CD4-positive, alpha-beta T cell treated with Interleukin-4 for 1 hour (primary cell): ENCODE data around the gene TMEM132A.
"Not testable (repeated sequence)": the region's sequence is repeated elsewhere in the genome, so short reads cannot be mapped to it uniquely, and the experiment has no call there.

Experiments
- DNase-seq, 2 donors: peaks; one replicate each; pipeline ENCODE4 v3.0.0-alpha.2; 2020 to 2022

The TMEM132A gene

GRCh38 chr11:60966890-60967289 is 42.6 kb downstream of the TMEM132A start:
- no peak for DNase-seq

GRCh38 chr11:60968223-60968622 is 44.0 kb downstream of the TMEM132A start:
- DNase-seq = no peak

- peak; percentile 83 to 85 for DNase-seq
These were observed 46.1 kb downstream of the TMEM132A start for GRCh38 chr11:60970369-60970774.

GRCh38 chr11:60970890-60971289 is 46.6 kb downstream of the TMEM132A start:
- DNase-seq = no peak

GRCh38 chr11:60971520-60971919 is 47.3 kb downstream of the TMEM132A start, which contains the start of gene CD6:
TSS of gene CD6 (plus strand) at chr11:60971680. CDS start at chr11:60971866, 186 bp downstream.
- peak; percentile 72 to 77 for DNase-seq

GRCh38 chr11:60972182-60973030 is 48.1 kb downstream of the TMEM132A start:
- peak in 1 of 2 donors; percentile 49 for DNase-seq

- no peak for DNase-seq
These were observed 49.4 kb downstream of the TMEM132A start for GRCh38 chr11:60973699-60974098.

- not testable (repeated sequence) for DNase-seq
These were observed 50.1 kb downstream of the TMEM132A start for GRCh38 chr11:60974316-60974715.

GRCh38 chr11:60974726-60975125 is 50.5 kb downstream of the TMEM132A start:
- no peak for DNase-seq

- DNase-seq = no peak
These were observed 53.0 kb downstream of the TMEM132A start for GRCh38 chr11:60977224-60977623.

GRCh38 chr11:60977836-60978235 is 53.6 kb downstream of the TMEM132A start:
- no peak for DNase-seq

- DNase-seq = peak in 1 of 2 donors; percentile 59
These were observed 54.5 kb downstream of the TMEM132A start for GRCh38 chr11:60978546-60979380.

GRCh38 chr11:60981515-60981914 is 57.3 kb downstream of the TMEM132A start:
- DNase-seq = no peak

- DNase-seq = no peak
These were observed 57.9 kb downstream of the TMEM132A start for GRCh38 chr11:60982184-60982583.

- DNase-seq = no peak
These were observed 59.9 kb downstream of the TMEM132A start for GRCh38 chr11:60984149-60984548.

GRCh38 chr11:60984636-60985035 is 60.4 kb downstream of the TMEM132A start:
- no peak for DNase-seq

GRCh38 chr11:60985501-60985900 is 61.2 kb downstream of the TMEM132A start:
- no peak for DNase-seq

- DNase-seq = peak; percentile 92 to 94
These were observed 62.0 kb downstream of the TMEM132A start for GRCh38 chr11:60985991-60986915.
